Lower leg skin (tissue), 4 donors: ENCODE data around the gene MCRIP2. TPM values are rescaled to one million over a fixed set of nuclear protein-coding genes. Genes with fewer than 3 reads are reported as not detected.

Experiments used
- DNase-seq, 2 donors: peaks; one replicate each; pipeline ENCODE4 v3.0.0-alpha.2; 2019; ENCODE audit warnings: low spot score in 2 of 2
- H3K4me3 ChIP-seq: fragments of 200-600 bp; sonication (generic); 2 replicates; pipeline ENCODE4 v1.5.1; 2017; ENCODE audit warnings: mild to moderate bottlenecking, low read depth; ENCODE audit not compliant: poor library complexity, severe bottlenecking
- CTCF ChIP-seq, 3 donors: fragments of 450-650 bp; IDR thresholded peaks; one replicate each; pipeline ENCODE4 v1.5.1; 2016; ENCODE audit warnings: antibody characterized with exemption in 3 of 3, mild to moderate bottlenecking in 3 of 3, moderate library complexity in 2 of 3
- POLR2A ChIP-seq, 2 donors: fragments of 450-650 bp; IDR thresholded peaks; one replicate each; pipeline ENCODE4 v1.6.1; 2016 to 2017; ENCODE audit warnings: antibody characterized with exemption in 2 of 2, mild to moderate bottlenecking in 1 of 2, moderate library complexity in 1 of 2
- WGBS, 2 donors: methylation state at CpG; one replicate each; pipeline ENCODE4 v1.1.5; 2018; 5-methylcytosine and 5-hydroxymethylcytosine counted together
- intact Hi-C: fragments of 100-400 bp; cut with DNase I; formaldehyde crosslinking; loops from one replicate; pipeline ENCODE4 v1.15.0; 2023; ENCODE audit warnings: low total_unique reads
- total RNA-seq, 4 donors: library from RNA; depleted of rRNA; stranded (reverse); fragments of >200 nt; gene quantifications; one replicate each; pipeline ENCODE4 v1.1.0, GENCODE V29; 2016

The MCRIP2 gene
- total RNA-seq, 4 donors from 2014 or later = 10.5 to 31.3 (median 23.2) TPM

- TF ChIP-seq CTCF (IDR thresholded peaks at IDR 0.05) (no peak), POLR2A (IDR thresholded peaks at IDR 0.05) (no peak)
- WGBS, 2 donors = 54 to 56% methylated on average over 10 to 11 of the region's 11 CpGs
- no peak for DNase-seq
- intact Hi-C loops = no loop called here
- no peak overlapping the region for H3K4me3 ChIP-seq
These were observed 11.8 kb upstream of the MCRIP2 start for GRCh38 chr16:629833-630248.

GRCh38 chr16:630249-630814 is 11.3 kb upstream of the MCRIP2 start:
- 42 to 44% methylated on average over 14 to 28 of the region's 29 CpGs for WGBS, 2 donors
- intact Hi-C loops = no loop called here
- H3K4me3 ChIP-seq = no peak overlapping the region
- no peak for DNase-seq
- TF ChIP-seq POLR2A (IDR thresholded peaks at IDR 0.05) = no peak
- TF ChIP-seq CTCF (IDR thresholded peaks at IDR 0.05) = no peak

- WGBS, 2 donors = 11% methylated on average over 18 of the region's 23 CpGs; no CpG with 5 or more reads in 1 of the 2 donors
- no peak for TF ChIP-seq CTCF (IDR thresholded peaks at IDR 0.05)
- TF ChIP-seq POLR2A (IDR thresholded peaks at IDR 0.05) = no peak
- H3K4me3 ChIP-seq = no peak within 1 kb of the TSS
- no peak for DNase-seq
- intact Hi-C loops = no loop called here
These were observed 10.7 kb upstream of the MCRIP2 start, which contains the start of gene WFIKKN1 for GRCh38 chr16:630815-631405. TSS of gene WFIKKN1 (plus strand) at chr16:630985. CDS start at chr16:631254, 269 bp downstream.

- no peak for DNase-seq
- WGBS, 2 donors = 54 to 70% methylated on average over 9 of the region's 9 CpGs
- no peak overlapping the region for H3K4me3 ChIP-seq
- TF ChIP-seq CTCF (IDR thresholded peaks at IDR 0.05) = no peak
- TF ChIP-seq POLR2A (IDR thresholded peaks at IDR 0.05) = no peak
- intact Hi-C loops = no loop called here
These were observed 9.7 kb upstream of the MCRIP2 start for GRCh38 chr16:631808-632358.

GRCh38 chr16:632486-633335 is 8.9 kb upstream of the MCRIP2 start:
- WGBS, 2 donors = 90 to 95% methylated on average over 19 to 60 of the region's 67 CpGs
- TF ChIP-seq POLR2A (IDR thresholded peaks at IDR 0.05) (no peak), CTCF (IDR thresholded peaks at IDR 0.05) (no peak)
- H3K4me3 ChIP-seq = no peak overlapping the region
- DNase-seq = no peak
- intact Hi-C loops = no loop called here
